Measurements from ENCODE around the gene RNF144A. TPM values are rescaled to one million over a fixed set of nuclear protein-coding genes. Genes with fewer than 3 reads are reported as not detected.

The RNF144A gene
- total RNA-seq, 4 donors from 2014 or later = 9.1 to 16.5 (median 13.9) TPM

DNA sequence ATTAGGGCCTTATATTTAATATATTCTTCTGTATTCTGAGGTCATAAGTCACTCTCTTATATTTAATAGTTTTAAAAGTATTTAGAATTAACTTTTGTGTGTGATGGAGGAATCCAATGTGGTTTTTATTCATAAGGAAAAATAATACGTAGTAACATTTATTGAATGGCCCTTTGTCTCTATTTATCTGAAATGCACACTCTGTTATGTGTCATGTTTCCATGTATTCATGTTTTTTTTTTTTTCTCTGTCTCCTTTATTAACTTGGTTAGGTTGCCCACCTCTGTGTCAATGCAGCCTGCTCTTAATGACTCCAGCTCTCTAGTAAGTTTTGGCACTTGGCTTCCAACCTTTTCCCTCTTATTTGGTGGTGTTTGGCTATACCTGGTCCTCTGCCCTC lies 33.8 kb downstream of the RNF144A start:
- H3K27ac ChIP-seq = no peak overlapping the region
- no peaks in the 10 kb centered on the region for H3K4me1 ChIP-seq
- no peak for DNase-seq
- no peaks in the 10 kb centered on the region for H3K9me3 ChIP-seq
- no peak overlapping the region for H3K4me3 ChIP-seq
- H3K36me3 ChIP-seq = no peaks in the 10 kb centered on the region
- no peaks in the 10 kb centered on the region for H3K27me3 ChIP-seq
- TF ChIP-seq POLR2A (IDR thresholded peaks at IDR 0.05) = no peak
- TF ChIP-seq, protein P1, sequence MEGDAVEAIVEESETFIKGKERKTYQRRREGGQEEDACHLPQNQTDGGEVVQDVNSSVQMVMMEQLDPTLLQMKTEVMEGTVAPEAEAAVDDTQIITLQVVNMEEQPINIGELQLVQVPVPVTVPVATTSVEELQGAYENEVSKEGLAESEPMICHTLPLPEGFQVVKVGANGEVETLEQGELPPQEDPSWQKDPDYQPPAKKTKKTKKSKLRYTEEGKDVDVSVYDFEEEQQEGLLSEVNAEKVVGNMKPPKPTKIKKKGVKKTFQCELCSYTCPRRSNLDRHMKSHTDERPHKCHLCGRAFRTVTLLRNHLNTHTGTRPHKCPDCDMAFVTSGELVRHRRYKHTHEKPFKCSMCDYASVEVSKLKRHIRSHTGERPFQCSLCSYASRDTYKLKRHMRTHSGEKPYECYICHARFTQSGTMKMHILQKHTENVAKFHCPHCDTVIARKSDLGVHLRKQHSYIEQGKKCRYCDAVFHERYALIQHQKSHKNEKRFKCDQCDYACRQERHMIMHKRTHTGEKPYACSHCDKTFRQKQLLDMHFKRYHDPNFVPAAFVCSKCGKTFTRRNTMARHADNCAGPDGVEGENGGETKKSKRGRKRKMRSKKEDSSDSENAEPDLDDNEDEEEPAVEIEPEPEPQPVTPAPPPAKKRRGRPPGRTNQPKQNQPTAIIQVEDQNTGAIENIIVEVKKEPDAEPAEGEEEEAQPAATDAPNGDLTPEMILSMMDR (IDR thresholded peaks at IDR 0.05) = no peak

GRCh38 chr2:6952101-6952500 lies 34.9 kb downstream of the RNF144A start:
- H3K36me3 ChIP-seq = no peaks in the 10 kb centered on the region
- no peaks in the 10 kb centered on the region for H3K4me1 ChIP-seq
- H3K27ac ChIP-seq = no peak overlapping the region
- no peak for TF ChIP-seq POLR2A (IDR thresholded peaks at IDR 0.05)
- TF ChIP-seq, protein P1 (IDR thresholded peaks at IDR 0.05) = no peak
- no peak overlapping the region for H3K4me3 ChIP-seq
- H3K27me3 ChIP-seq = no peaks in the 10 kb centered on the region
- H3K9me3 ChIP-seq = no peaks in the 10 kb centered on the region
- DNase-seq = no peak

DNA sequence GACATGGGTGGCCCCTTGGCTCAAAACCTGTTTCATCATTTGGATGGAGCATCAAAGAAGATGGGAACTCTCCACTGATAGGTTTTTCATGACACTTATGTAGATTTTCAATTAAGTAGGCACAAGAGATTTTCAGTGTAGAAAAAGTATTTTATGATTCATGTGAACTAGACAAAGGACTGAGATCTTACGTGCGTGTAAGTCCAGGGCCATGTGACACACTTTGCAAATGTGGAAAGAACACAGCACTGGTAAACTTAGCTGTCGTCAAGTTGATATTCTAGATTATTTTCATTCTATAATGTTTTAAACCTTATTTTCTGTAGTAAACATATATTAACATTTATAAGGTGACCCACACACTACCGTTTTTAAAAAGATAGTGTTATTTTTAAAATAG lies 37.4 kb downstream of the RNF144A start:
- Histone ChIP-seq H3K4me3 (no peak overlapping the region), H3K4me1 (no peaks in the 10 kb centered on the region), H3K36me3 (no peaks in the 10 kb centered on the region), H3K27ac (no peak overlapping the region), H3K27me3 (no peaks in the 10 kb centered on the region), H3K9me3 (no peaks in the 10 kb centered on the region)
- DNase-seq = no peak
- no peak for TF ChIP-seq POLR2A (IDR thresholded peaks at IDR 0.05)
- TF ChIP-seq, protein P1 (IDR thresholded peaks at IDR 0.05) = no peak

GRCh38 chr2:6955511-6956136 lies 38.4 kb downstream of the RNF144A start:
- TF ChIP-seq, protein P1 (IDR thresholded peaks at IDR 0.05) = no peak
- no peak for TF ChIP-seq POLR2A (IDR thresholded peaks at IDR 0.05)
- Histone ChIP-seq H3K4me1 (no peaks in the 10 kb centered on the region), H3K4me3 (no peak overlapping the region), H3K27ac (no peak overlapping the region), H3K27me3 (no peaks in the 10 kb centered on the region), H3K9me3 (no peaks in the 10 kb centered on the region), H3K36me3 (no peaks in the 10 kb centered on the region)
- no peak for DNase-seq

DNA sequence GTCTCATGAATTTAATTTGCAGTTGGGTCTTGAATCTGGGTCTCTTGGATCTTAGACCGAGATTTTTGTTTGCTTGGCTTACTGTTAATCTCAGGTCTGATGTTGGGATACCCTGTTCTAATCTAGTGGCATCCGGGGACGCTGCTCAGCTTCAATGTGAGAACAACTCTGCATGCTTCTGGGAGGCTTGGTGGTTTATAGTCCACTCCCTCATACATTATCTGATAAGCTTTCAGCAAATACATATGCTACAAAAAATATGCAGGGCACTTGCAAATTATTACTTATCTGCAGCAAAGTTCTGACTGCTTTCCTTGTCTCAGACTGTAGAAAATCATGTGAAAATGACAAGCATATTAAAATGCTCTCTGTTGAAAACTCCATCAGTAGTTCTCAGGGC lies 39.4 kb downstream of the RNF144A start:
- Histone ChIP-seq H3K27ac (no peak overlapping the region), H3K36me3 (no peaks in the 10 kb centered on the region), H3K4me1 (peaks cover 0 to 8% (median 0%) of the 10 kb centered on the region in 4 donors), H3K4me3 (no peak overlapping the region), H3K27me3 (no peaks in the 10 kb centered on the region), H3K9me3 (no peaks in the 10 kb centered on the region)
- DNase-seq = no peak
- TF ChIP-seq POLR2A (IDR thresholded peaks at IDR 0.05) = no peak
- TF ChIP-seq, protein P1 (IDR thresholded peaks at IDR 0.05) = no peak

Measured in Peyer's patch (tissue), 4 donors.